Measurements from ENCODE around the gene C12orf56. TPM values are rescaled to one million over a fixed set of nuclear protein-coding genes. Genes with fewer than 3 reads are reported as not detected.
"Not testable (repeated sequence)": the region's sequence is repeated elsewhere in the genome, so short reads cannot be mapped to it uniquely, and the experiment has no call there.

Gene C12orf56
- total and polyA plus RNA-seq, 4 donors: 0.25 TPM; not detected in 3

DNA sequence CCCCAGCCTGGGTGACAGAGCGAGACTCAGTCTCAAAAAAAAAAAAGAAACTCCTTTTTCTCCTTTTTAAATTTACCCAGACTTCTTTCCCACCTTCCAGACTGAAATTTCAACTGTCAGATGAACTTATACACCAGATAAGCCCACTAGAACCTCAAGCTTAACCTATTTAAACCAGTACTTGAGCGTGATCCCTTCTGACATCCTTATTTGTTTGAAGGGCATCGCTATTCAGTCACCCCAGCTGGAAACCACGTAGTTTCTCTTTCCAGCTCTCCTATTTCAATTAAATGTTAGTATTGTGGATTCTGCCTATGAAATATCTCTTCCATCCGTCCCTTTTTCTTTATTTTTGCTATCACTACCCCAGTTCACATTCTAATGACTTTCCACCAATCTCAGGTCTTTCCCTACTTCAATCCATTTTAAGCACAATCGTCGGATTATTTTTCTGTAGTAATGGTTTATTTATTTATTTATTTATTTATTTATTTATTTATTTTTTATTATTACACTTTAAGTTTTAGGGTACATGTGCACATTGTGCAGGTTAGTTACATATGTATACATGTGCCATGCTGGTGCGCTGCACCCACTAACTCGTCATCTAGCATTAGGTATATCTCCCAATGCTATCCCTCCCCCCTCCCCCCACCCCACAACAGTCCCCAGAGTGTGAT is 61.4 kb downstream of the C12orf56 start:
- H3K27me3 ChIP-seq (ENCODE audit: control insufficient read depth in 1 of 2, insufficient read depth in 2 of 2, low read length in 1 of 2); ATAC-seq (ENCODE audit: low FRiP score); H3K27ac ChIP-seq (ENCODE audit: low read depth in 1 of 2, low read length in 2 of 2); intact Hi-C loops (cut with DNase I); DNase-seq; H3K4me1 ChIP-seq (ENCODE audit: control insufficient read depth in 1 of 2, insufficient read depth in 2 of 2, low read length in 2 of 2); H3K9me3 ChIP-seq (ENCODE audit: control insufficient read depth, low read length); H3K4me3 ChIP-seq (ENCODE audit: low read length in 2 of 2); H3K36me3 ChIP-seq (ENCODE audit: control insufficient read depth in 1 of 2, insufficient read depth in 2 of 2, low read length in 1 of 2): not testable (repeated sequence)
- 91 to 94% methylated on average over 7 of the region's 9 CpGs for WGBS, 2 donors

DNA sequence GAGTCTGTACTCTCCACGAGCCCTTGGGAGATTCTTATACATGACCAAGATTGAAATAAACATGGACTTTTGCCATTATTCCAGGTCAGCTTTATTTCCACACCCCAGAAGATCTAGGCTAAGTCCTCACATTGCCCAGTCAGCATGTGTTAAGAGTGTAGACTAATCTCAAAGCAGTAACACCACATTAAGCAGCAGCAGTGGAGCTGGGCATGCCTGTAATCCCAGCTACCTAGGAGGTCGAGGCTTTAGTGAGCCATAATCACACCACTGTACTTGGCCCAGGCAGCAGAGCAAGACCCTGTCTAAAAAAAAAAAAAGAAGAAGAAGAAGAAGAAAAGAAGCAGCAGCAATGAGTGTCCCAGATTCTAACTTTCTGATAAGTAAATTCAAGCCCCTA is 65.5 kb downstream of the C12orf56 start:
- ATAC-seq (ENCODE audit: low FRiP score) (no peak), DNase-seq (no peak)
- Histone ChIP-seq H3K9me3 (ENCODE audit: control insufficient read depth, low read length) (no peaks in the 10 kb centered on the region), H3K4me1 (ENCODE audit: control insufficient read depth in 1 of 2, insufficient read depth in 2 of 2, low read length in 2 of 2) (no peaks in the 10 kb centered on the region), H3K4me3 (ENCODE audit: low read length in 2 of 2) (no peak overlapping the region), H3K36me3 (ENCODE audit: control insufficient read depth in 1 of 2, insufficient read depth in 2 of 2, low read length in 1 of 2) (no peaks in the 10 kb centered on the region), H3K27me3 (ENCODE audit: control insufficient read depth in 1 of 2, insufficient read depth in 2 of 2, low read length in 1 of 2) (no peaks in the 10 kb centered on the region), H3K27ac (ENCODE audit: low read depth in 1 of 2, low read length in 2 of 2) (no peak overlapping the region)
- intact Hi-C loops (cut with DNase I): no loop called here
- WGBS, 2 donors: 55 to 61% methylated on average over 2 of the region's 2 CpGs

DNA sequence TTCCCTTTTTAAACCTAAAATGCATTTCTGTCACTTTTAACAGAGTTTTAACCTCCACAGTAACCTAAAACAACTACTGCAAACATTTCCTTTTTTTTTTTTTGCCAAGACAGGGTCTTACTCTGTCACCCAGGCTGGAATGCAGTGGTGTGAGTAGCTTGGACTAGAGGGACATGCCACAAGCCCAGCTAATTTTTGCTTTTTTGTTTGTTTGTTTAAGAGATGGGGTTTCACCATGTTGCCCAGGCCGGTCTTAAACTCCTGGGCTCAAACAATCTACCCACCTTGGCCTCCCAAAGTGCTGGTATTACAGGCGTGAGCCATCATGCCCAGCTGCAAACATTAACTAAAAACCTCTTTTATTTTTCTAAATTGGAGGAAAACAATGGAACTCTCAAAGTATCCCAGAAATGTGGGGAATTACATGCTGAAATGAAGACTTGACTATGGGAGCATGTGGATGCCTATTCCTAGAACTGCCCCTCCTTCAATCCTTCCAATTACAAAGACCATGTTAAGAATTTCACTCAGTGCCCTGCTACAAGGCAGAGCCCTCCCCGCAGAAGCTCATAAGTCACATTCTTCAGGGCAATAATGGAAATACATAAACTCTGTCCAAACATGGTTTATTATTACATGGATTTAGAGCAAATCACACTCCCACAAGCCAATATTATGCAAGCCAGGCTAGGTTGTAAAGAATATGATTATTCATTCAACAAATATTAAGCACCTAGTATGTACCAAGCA is 66.9 kb downstream of the C12orf56 start:
- no peak for ATAC-seq (ENCODE audit: low FRiP score)

DNA sequence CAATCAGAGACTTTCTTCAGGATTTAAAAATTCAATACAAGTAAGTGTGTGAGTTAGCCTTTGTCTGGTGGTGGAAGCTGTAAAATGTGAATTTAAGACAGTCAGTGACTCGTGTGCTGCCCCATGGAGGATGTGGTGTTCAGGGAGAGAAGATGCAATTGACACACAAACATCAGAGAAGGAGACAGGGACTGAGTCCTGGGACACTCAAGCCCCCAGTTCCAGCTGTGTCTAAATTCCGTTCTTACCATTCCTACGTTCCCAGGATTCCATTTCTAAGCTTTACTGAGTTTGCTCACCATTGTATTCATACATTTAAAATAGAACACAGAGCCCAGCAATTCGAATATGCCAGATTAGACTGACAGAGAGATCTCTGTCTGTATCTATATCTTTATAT is 67.6 kb downstream of the C12orf56 start:
- no peaks in the 10 kb centered on the region for H3K36me3 ChIP-seq (ENCODE audit: control insufficient read depth in 1 of 2, insufficient read depth in 2 of 2, low read length in 1 of 2)
- 34 to 63% methylated on average over 4 of the region's 4 CpGs for WGBS, 2 donors
- H3K27me3 ChIP-seq (ENCODE audit: control insufficient read depth in 1 of 2, insufficient read depth in 2 of 2, low read length in 1 of 2): no peaks in the 10 kb centered on the region
- intact Hi-C loops (cut with DNase I): no loop called here
- H3K4me3 ChIP-seq (ENCODE audit: low read length in 2 of 2): no peak overlapping the region
- H3K9me3 ChIP-seq (ENCODE audit: control insufficient read depth, low read length): no peaks in the 10 kb centered on the region
- no peak for ATAC-seq (ENCODE audit: low FRiP score)
- H3K4me1 ChIP-seq (ENCODE audit: control insufficient read depth in 1 of 2, insufficient read depth in 2 of 2, low read length in 2 of 2): no peaks in the 10 kb centered on the region
- no peak overlapping the region for H3K27ac ChIP-seq (ENCODE audit: low read depth in 1 of 2, low read length in 2 of 2)
- DNase-seq: no peak

More for the DNA sequence above, 66.9 kb downstream of the C12orf56 start:
- Histone ChIP-seq H3K4me1 (ENCODE audit: control insufficient read depth in 1 of 2, insufficient read depth in 2 of 2, low read length in 2 of 2) (no peaks in the 10 kb centered on the region), H3K4me3 (ENCODE audit: low read length in 2 of 2) (no peak overlapping the region), H3K27me3 (ENCODE audit: control insufficient read depth in 1 of 2, insufficient read depth in 2 of 2, low read length in 1 of 2) (no peaks in the 10 kb centered on the region), H3K27ac (ENCODE audit: low read depth in 1 of 2, low read length in 2 of 2) (no peak overlapping the region), H3K9me3 (ENCODE audit: control insufficient read depth, low read length) (no peaks in the 10 kb centered on the region), H3K36me3 (ENCODE audit: control insufficient read depth in 1 of 2, insufficient read depth in 2 of 2, low read length in 1 of 2) (no peaks in the 10 kb centered on the region)
- intact Hi-C loops (cut with DNase I): no loop called here
- DNase-seq: no peak
- WGBS, 2 donors: 13 to 24% methylated on average over 3 of the region's 3 CpGs

DNA sequence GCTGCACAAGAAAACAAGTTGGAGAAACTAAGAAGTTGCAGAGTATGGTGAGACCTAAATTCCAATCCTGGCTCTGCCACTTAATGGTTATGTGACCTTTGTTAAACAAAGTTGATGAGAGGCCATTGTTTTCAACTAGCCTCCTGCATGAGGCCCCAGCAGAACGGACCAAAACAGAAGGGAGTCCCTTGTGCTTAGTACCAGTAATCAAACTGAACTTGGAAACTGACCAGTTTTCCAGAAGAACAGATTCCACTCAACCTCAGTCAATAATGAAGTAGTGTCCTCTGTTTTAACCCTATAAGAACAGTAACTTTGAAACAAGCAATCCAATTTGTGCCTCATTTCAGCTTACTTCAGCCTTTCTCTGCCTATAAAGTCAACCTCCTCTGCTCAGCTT is 69.9 kb downstream of the C12orf56 start:
- no peak overlapping the region for H3K27ac ChIP-seq (ENCODE audit: low read depth in 1 of 2, low read length in 2 of 2)
- intact Hi-C loops (cut with DNase I): no loop called here

DNA sequence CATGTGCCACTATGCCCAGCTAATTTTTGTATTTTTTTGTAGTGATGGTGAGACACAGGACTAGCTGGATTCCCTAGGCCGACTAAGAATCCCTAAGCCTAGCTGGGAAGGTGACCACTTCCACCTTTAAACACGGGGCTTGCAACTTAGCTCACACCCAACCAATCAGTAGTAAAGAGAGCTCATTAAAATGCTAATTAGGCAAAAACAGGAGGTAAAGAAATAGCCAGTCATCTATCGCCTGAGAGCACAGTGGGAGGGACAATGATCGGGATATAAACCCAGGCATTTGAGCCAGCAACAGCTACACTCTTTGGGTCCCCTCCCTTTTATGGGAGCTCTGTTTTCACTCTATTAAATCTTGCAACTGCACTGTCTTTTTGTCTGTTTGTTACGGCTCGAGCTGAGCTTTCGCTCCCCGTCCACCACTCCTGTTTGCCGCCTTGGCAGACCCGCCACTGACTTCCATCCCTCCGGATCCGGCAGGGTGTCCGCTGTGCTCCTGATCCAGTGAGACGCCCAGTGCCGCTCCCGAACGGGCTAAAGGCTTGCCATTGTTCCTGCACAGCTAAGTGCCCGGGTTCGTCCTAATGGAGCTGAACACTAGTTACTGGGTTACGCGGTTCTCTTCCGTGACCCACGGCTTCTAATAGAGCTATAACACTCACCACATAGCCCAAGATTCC is 70.9 kb downstream of the C12orf56 start:
- H3K4me3 ChIP-seq (ENCODE audit: low read length in 2 of 2); intact Hi-C loops (cut with DNase I); H3K36me3 ChIP-seq (ENCODE audit: control insufficient read depth in 1 of 2, insufficient read depth in 2 of 2, low read length in 1 of 2); H3K9me3 ChIP-seq (ENCODE audit: control insufficient read depth, low read length); ATAC-seq (ENCODE audit: low FRiP score); H3K27me3 ChIP-seq (ENCODE audit: control insufficient read depth in 1 of 2, insufficient read depth in 2 of 2, low read length in 1 of 2); H3K4me1 ChIP-seq (ENCODE audit: control insufficient read depth in 1 of 2, insufficient read depth in 2 of 2, low read length in 2 of 2); DNase-seq; H3K27ac ChIP-seq (ENCODE audit: low read depth in 1 of 2, low read length in 2 of 2): not testable (repeated sequence)
- 88 to 93% methylated on average over 23 of the region's 23 CpGs for WGBS, 2 donors

More for the DNA sequence above, 69.9 kb downstream of the C12orf56 start:
- 47 to 63% methylated on average over 1 of the region's 1 CpG for WGBS, 2 donors
- Histone ChIP-seq H3K4me3 (ENCODE audit: low read length in 2 of 2) (no peak overlapping the region), H3K9me3 (ENCODE audit: control insufficient read depth, low read length) (no peaks in the 10 kb centered on the region), H3K36me3 (ENCODE audit: control insufficient read depth in 1 of 2, insufficient read depth in 2 of 2, low read length in 1 of 2) (no peaks in the 10 kb centered on the region), H3K27me3 (ENCODE audit: control insufficient read depth in 1 of 2, insufficient read depth in 2 of 2, low read length in 1 of 2) (no peaks in the 10 kb centered on the region), H3K4me1 (ENCODE audit: control insufficient read depth in 1 of 2, insufficient read depth in 2 of 2, low read length in 2 of 2) (no peaks in the 10 kb centered on the region)
- DNase-seq: no peak
- ATAC-seq (ENCODE audit: low FRiP score): no peak

DNA sequence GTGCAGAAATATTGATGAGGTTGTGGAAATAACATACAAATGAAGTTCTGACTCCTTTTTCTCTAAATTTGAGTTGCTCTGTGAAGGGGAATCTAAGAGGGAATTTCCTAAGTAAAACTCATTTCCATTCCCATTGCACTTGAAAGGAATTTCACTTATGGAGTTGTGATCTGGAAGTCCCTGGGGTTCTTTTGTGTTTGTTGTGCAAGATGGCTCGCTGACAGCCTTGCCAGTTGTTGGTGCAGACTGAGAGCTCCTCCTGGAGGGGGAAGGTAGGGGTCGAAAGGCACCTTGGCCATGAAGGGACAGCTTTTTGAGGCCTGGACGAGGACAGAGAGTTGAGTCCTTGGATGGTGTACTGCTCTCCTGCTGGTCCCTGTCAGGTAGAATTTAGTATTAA is 72.0 kb downstream of the C12orf56 start:
- H3K27me3 ChIP-seq (ENCODE audit: control insufficient read depth in 1 of 2, insufficient read depth in 2 of 2, low read length in 1 of 2): no peaks in the 10 kb centered on the region
- H3K4me1 ChIP-seq (ENCODE audit: control insufficient read depth in 1 of 2, insufficient read depth in 2 of 2, low read length in 2 of 2): no peaks in the 10 kb centered on the region
- ATAC-seq (ENCODE audit: low FRiP score) (no peak), DNase-seq (no peak)
- H3K27ac ChIP-seq (ENCODE audit: low read depth in 1 of 2, low read length in 2 of 2): no peak overlapping the region
- no peak overlapping the region for H3K4me3 ChIP-seq (ENCODE audit: low read length in 2 of 2)
- H3K36me3 ChIP-seq (ENCODE audit: control insufficient read depth in 1 of 2, insufficient read depth in 2 of 2, low read length in 1 of 2): no peaks in the 10 kb centered on the region
- no peaks in the 10 kb centered on the region for H3K9me3 ChIP-seq (ENCODE audit: control insufficient read depth, low read length)
- WGBS, 2 donors: 27 to 28% methylated on average over 3 of the region's 3 CpGs
- intact Hi-C loops (cut with DNase I): no loop called here

DNA sequence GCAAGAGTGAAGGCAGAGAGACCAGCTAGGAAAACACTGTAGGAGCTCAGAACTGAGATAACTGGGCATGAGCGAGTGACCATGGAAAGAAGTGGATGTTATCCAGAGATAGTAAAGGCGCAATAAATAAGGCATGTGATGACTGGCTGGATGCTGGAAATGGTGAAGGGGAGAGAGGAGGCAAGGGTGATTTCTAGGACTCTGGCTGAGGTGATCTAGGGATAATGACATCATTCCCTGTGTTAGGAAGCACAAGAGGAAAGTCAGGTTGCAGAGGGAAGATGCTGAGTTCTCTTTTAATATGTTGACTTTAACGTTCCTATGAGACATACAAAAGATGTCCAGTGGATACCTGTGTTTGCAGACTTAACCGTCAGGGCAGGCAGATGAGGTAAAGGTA is 78.7 kb downstream of the C12orf56 start:
- Histone ChIP-seq H3K27me3 (ENCODE audit: control insufficient read depth in 1 of 2, insufficient read depth in 2 of 2, low read length in 1 of 2) (no peaks in the 10 kb centered on the region), H3K4me3 (ENCODE audit: low read length in 2 of 2) (no peak overlapping the region), H3K36me3 (ENCODE audit: control insufficient read depth in 1 of 2, insufficient read depth in 2 of 2, low read length in 1 of 2) (no peaks in the 10 kb centered on the region), H3K4me1 (ENCODE audit: control insufficient read depth in 1 of 2, insufficient read depth in 2 of 2, low read length in 2 of 2) (no peaks in the 10 kb centered on the region), H3K27ac (ENCODE audit: low read depth in 1 of 2, low read length in 2 of 2) (no peak overlapping the region), H3K9me3 (ENCODE audit: control insufficient read depth, low read length) (no peaks in the 10 kb centered on the region)
- 83 to 97% methylated on average over 4 of the region's 4 CpGs for WGBS, 2 donors
- no peak for DNase-seq
- ATAC-seq (ENCODE audit: low FRiP score): no peak
- intact Hi-C loops (cut with DNase I): no loop called here
